Fibroblast of skin of back (primary cell): ENCODE data around the gene CCT6A. TPM values are rescaled to one million over a fixed set of nuclear protein-coding genes. Genes with fewer than 3 reads are reported as not detected.
"Not testable (repeated sequence)": the region's sequence is repeated elsewhere in the genome, so short reads cannot be mapped to it uniquely, and the experiment has no call there.

Experiments used
- DNase-seq: peaks from one replicate; pipeline ENCODE4 v3.0.0-alpha.2; 2013
- polyA plus RNA-seq, 2 experiments: library from polyadenylated mRNA; unstranded; fragments of 120-200 nt; gene quantifications; one replicate each; pipeline ENCODE4 v1.2.1, GENCODE V29; 2013; ENCODE audit not compliant: insufficient read length in 2 of 2

CCT6A gene, protein sequence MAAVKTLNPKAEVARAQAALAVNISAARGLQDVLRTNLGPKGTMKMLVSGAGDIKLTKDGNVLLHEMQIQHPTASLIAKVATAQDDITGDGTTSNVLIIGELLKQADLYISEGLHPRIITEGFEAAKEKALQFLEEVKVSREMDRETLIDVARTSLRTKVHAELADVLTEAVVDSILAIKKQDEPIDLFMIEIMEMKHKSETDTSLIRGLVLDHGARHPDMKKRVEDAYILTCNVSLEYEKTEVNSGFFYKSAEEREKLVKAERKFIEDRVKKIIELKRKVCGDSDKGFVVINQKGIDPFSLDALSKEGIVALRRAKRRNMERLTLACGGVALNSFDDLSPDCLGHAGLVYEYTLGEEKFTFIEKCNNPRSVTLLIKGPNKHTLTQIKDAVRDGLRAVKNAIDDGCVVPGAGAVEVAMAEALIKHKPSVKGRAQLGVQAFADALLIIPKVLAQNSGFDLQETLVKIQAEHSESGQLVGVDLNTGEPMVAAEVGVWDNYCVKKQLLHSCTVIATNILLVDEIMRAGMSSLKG
- polyA plus RNA-seq (2013, experiment 1 of 2; ENCODE audit: insufficient read length), result 220 TPM
- 149 TPM for polyA plus RNA-seq (2013, experiment 2 of 2; ENCODE audit: insufficient read length)

DNA sequence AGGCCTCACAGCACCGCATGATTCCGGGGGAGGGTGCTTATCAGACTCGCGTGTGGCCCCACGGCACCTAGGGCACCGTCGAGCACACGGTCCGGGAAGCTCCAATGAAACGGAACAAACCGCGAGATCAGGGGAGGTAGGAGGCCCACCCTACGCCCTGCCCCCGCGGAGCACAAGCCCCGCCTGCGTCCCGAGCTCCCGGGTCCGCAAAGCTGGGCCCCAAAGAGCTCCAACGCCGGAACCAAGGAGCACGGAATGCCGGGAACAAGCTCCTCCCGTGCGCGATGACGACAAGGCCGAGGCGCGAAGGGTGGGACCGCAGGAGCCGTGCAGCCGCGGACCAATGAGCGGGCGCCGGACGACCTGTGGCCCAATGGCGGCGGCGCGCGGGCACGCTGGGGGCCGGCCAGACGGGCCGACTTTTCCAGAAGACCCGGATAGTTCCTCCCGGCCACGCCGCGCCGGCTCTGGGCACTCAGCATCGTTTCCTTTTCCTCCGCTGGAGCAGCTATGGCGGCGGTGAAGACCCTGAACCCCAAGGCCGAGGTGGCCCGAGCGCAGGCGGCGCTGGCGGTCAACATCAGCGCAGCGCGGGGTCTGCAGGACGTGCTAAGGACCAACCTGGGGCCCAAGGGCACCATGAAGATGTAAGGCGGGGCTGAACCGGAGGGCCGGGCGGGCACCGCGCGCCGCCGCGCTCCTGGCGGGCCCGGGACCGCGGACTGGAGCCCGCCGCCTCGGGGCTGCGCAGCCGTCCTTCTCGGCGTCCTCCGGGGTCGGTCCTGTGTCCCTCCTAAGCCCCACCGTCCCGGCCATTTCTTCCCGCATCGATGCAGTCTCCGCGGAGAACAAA, at the start of gene CCT6A, which contains the start of gene PSPH:
Gene CCT6A (plus strand): TSS at position 427 of the 853 bp plus-strand sequence. CDS start 84 bp downstream, at position 511.
Gene PSPH (minus strand): TSS at position 106 of the 853 bp plus-strand sequence. CDS start 30,232 bp downstream, outside the sequence.
- DNase-seq, result peak; percentile 99

DNA sequence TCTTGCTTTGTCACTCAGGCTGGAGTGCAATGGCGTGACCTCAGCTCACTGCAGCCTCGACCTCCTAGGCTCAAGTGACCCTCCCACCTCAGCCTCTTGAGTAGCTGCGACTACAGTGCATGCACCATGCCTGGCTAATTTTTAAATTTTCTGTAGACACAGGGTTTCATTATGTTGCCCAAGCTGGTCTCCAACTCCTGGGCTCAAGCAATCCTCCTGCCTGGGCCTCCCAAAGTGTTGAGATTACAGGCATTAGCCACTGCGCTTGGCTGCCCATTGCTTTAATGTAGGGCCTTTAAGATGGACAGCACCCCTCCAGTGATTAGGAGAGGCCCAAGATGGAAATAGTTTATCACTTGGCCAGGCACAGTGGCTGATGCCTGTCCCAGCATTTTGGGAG, 47.8 kb upstream of the CCT6A start:
- DNase-seq, result no peak

DNA sequence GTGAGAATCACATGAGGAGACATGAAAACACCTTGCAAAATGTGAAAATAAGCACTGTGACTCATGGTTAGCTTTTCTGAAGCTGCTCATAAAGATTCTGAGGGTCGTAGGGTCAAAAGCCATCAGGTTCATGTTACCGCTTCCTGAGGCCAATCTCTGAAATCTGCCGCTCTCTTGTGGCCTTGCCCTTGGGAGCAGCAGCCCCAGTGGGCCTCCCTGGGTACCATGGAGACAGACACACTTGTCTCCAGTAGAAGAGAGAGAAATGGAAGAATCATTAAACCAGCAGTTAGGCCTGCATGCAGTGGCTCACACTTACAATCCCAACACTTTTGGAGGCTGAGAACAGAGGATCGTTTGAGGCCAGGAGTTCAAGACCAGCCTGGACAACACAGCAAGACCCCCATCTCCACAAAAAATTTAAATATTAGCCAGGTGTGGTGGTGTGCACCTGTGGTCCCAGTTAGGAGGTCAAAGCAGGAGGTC, 44.4 kb upstream of the CCT6A start:
- no peak for DNase-seq

DNA sequence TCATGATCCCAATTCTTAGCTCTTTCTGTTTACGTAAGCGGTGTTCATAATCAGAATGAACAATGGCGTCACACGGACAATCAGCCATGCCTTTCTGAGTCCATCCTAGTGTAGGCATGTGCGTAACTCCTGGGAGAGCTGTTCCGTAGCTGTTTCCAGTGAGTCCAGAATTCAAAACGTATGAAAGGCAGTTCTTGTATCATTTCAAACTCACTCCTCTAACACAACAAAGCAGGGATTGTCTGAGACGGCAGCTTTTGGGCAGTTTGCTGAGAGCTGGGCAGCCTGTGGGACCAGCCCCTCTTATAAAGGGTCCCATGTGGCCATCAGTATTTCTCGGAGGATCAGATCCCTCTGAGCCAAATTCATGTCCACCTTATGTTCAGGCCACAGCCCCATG, 43.7 kb upstream of the CCT6A start:
- no peak for DNase-seq

DNA sequence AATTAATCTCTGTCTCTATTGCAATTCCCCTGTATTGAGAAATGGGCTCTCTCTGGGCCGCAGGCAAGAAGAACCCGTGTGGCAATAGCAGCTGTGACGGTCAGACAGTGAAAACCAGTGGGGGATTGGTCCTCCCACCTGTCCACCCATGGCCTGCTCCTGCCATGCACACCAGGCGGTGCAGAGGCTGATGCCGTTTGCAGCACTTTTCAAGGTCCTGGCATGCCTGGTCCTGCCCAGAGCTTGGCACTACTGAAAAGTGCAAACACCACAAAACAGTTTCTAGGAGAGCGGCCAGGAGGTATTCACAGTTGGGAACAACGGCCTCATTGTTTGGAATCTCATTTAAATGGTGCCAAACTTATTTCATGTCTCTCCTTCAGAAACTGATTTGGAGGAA, 41.9 kb upstream of the CCT6A start:
- DNase-seq, result no peak

DNA sequence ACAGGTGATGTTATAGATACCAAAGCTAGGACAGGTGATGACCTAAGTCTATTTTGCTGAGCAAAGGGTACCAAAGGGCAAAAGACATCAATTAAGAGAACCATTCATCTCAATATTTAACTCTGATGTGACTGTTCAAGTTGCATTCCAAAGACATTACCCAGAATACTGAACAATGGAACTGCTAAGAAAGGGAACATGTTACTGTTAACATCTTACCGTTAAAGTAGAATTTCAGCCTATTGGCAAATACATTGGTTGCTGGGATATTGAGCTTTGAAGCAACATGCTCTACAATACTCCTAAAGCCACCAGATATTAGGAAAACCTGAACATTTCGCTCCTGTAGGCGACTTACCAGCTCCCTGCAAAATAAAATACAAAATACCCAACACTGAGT, 34.5 kb upstream of the CCT6A start:
- not testable (repeated sequence) for DNase-seq

DNA sequence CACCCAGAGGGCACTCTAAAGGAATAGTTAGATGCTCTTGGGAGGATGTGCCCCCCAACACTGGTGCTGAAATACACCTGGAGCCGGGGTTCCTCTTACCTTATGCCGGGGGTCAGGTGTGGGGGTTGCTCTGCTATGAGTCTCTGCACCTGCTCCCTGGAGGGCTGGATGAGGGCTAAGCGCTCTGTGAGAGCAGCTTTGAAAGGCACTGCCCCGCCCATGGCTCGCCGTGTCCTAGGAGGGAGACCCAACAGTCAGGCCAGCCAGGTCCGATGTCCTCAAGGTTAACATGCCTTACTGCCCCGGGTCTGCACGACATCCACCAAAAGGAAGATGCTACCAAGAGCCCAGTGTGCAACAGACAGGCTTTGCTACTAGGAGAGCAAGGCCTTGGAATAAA, 32.1 kb upstream of the CCT6A start:
- no peak for DNase-seq

DNA sequence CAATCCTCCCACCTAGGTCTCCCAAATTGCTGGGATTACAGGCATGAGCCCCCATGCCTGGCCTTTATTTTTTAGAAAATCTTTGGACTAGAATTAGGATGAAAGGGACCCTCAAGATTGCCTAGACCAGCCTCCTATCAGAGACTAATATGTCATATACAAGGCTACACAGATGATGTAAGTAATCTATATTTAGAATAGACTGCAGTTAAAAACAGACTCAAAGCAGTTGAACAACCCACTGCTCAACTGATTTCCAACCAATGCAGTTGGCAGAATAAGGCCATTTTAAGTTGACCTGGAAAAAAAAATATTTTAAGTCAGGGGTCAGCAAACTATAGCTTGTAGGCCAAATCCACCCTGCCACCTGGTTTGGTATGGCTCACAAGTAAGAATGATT, 28.1 kb upstream of the CCT6A start:
- no peak for DNase-seq

DNA sequence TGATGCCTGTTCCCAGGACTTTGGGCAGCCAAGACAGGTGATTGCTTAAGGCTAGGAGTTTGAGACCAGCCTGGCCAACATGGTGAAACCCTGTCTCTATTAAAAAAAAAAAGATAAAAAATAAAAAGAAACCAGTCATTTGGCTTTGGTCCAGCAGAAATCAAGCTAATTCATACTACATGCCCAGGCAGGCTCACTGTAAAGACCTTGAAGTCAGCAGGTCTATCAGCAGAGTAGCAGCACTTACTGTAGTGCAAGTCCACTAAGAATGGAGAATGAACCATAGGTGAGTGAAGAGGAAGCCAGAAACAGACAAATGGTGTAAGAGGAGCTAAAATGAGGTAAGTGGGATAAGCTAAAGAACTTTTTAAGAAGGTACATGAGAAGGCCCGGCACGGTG, 25.0 kb upstream of the CCT6A start:
- DNase-seq, result no peak

DNA sequence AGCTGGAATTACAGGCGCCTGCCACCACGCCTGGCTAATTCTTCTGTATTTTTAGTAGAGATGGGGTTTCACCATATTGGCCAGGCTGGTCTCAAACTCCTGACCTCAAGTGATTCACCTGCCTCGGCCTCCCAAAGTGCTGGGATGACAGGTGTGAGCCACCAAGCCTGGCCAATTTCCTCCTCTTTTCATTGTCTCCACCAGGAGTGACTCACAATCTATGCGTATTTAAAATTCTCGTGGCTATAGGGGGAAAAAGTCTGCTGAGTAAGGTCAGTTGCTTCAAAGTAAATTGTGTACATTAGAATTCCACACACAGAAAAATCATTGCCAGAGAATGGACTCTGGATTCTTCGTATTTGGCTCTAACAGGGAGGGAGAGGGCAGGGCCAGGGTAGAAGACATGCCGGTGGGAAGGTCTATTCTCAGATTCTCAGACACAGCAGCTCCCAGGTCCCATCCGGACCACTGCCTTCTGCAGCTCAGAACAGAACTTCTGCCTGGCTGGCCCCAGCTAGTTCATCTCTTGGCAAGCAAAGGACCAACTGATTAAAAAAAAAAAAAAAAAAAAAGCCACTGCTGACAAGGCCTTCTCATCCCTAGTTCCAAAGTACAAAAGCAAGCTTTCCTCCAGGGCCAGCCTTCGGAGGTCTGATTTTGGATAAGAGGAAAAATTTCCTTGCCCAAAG, 22.5 kb upstream of the CCT6A start:
- DNase-seq, result peak; percentile 40

DNA sequence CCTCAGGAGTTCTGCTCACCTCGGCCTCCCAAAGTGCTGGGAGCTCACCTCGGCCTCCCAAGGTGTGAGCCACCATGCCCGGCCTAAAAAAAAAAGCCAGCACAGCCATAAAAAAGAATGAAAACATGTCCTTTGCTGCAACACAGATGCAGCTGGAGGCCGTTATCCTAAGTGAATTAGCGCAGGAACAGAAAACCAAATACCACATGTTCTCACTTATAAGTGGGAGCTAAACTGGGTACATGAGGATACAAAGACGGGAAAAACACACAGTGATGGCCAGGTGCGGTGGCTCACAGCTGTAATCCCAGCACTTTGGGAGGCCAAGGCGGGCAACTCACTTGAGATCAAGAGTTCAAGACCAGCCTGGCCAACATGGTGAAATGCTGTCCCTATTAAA, 21.2 kb upstream of the CCT6A start:
- DNase-seq, result no peak

DNA sequence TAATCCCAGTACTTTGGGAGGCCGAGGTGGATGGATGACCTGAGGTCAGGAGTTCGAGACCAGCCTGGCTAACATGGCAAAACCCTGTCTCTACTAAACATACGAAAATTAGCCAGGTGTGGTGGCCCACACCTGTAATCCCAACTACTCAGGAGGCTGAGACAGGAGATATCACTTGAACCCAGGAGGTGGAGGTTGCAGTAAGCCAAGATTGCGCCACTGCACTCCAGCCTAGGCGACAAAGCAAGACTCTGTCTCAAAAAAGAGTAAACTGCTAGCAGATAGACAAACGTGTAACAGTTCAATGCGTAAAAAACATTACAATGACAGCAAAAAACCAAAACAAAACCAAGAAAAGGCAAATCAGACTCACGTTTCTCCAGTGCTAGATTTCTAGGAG, 20.0 kb upstream of the CCT6A start:
- not testable (repeated sequence) for DNase-seq

DNA sequence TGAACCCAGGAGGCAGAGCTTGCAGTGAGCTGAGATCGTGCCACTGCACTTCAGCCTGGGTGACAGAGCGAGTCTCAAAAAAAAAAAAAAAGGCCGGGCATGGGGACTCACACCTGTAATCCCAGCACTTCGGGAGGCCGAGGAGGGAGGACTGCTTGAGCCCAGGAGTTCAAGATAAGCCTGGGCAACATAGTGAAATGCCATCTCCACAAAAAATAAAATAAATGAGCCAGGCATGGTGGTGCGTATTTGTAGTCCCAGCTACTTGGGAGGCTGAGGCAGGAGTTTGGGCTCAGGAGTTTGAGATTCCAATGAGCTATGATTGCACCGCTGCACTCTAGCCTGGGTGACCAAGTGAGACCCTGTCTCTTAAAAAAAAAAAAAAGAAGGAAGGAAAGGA, 19.0 kb upstream of the CCT6A start:
- DNase-seq, result not testable (repeated sequence)

DNA sequence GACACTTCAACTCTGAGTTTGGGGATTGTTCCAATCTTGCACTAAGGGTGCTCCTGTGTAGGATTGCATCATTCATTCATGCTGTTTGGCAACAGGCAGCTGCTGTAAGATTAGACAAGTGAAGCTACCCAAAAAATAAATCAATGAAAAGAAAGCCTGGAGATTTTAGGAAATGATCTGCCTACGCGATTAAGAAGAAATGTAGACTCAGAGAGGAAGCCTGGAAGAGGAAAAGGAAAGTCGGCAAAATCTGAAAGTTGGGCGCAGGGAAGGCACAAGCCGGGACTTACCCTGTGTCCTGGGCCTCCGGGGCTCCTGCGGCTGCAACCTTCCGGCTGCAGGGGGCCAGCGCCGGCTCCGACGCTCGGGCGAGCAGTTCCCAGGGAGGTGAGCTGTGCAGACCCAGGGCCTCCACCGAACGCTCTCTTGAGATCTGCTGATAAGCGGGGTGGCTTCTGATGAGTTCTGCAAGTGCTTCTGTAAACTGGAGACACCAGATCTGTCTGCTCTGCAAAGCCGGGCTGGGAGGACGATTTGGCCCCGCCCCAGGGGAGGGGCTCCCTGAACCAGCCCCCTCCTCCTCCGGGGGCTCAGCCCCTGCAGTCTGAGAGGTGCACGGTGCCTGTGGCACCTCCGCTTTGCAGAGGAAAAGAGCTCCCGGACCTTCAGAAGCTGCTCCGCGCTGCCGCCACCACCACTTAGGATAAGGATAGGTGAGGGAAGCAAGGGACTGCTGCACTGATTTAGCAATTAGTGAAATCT, 17.7 kb upstream of the CCT6A start:
- DNase-seq, result peak; percentile 64

DNA sequence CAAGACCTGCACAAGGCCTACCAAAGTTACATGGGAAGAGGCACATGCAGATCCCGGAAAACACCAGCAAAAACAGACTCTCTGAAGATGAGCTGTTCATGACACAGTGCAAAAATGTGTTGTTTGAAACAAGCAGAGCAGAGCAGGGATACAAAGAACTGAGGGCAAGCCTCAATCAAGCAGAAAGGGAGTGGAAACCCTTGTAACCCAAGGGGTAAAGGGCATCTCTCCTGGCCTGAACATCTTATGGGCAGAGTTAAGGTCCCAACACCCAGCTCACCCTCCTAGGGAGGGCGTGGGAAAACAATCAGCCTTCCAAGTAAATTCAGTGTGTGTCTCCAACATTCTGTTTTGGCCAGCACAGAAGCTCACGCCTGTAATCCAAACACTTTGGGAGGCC, 10.8 kb upstream of the CCT6A start:
- no peak for DNase-seq

DNA sequence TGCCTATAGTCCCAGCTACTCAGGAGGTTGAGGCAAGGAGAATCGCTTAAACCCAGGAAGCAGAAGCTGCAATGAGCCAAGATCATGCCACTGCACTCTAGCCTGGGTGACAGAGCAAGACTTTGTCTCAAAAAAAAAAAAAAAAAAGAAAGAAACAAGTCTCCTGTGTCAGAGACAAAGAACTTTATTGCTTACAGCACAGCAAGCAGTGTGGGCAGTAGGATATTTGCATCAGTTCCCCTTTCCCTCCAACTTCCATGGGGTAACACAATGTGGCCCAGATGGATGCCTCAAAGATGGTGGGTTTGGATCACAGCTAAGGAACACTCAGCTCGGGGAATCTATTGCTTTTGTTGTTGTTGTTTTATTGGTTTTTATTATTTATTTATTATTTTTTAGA, 5.8 kb upstream of the CCT6A start:
- not testable (repeated sequence) for DNase-seq

DNA sequence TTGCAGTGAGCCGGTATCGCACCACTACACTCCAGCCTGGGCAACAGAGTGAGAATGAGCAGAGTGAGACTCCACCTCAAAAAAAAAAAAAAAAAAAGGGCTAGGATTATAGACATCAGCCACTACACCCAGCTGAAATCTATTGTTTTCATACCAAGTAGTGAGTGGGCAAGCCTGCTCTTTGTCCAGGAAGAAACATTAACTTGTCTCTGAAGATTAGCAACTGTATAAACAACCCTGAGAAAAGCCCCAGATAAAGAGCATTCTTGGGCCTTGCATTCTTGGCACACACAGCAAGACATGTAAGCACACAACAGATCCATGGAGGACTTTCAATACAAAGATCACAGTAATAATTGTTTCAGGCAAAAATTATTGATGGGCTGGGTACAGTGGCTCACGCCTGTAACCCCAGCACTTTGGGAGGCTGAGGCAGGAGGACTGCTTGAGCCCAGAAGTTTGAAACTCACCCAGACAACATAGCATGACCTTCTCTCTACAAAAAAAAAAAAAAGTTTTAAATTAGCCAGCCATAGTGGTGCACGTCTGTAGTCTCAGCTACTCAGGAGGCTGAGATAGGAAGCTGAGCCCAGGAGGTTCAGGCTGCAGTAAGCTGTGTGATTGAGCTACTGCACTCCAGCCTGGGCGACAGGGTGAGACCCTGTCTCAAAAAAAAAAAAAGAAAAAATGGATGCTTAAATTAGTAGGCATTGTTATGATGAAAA, 4.7 kb upstream of the CCT6A start:
- peak; percentile 83 for DNase-seq

DNA sequence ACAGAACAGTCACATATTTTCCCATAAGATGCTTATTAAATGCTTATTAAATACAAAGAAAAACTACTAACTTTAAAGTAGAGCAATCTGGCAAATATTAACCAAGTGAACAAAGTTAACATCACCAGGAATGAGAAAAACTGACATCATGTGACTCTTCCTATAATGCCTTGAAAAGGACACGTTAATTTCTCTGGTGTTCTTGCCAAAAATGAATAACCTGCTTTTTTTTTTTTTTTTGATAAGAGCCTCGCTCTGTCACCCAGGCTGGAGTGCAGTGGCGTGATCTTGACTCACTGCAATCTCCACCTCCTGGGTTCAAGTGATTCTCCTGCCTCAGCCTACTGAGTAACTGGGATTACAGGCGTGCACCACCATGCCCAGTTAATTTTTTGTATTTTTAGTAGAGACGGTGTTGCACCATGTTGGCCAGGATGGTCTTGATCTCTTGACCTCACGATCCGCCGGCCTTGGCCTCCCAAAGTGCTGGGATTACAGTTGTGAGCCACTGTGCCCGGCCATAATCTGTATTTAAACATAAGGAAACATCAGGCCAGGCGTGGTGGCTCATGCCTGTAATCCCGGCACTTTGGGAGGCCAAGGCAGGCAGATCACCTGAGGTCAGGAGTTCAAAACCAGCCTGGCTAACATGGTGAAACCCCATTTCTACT, 4.0 kb upstream of the CCT6A start:
- DNase-seq, result not testable (repeated sequence)

DNA sequence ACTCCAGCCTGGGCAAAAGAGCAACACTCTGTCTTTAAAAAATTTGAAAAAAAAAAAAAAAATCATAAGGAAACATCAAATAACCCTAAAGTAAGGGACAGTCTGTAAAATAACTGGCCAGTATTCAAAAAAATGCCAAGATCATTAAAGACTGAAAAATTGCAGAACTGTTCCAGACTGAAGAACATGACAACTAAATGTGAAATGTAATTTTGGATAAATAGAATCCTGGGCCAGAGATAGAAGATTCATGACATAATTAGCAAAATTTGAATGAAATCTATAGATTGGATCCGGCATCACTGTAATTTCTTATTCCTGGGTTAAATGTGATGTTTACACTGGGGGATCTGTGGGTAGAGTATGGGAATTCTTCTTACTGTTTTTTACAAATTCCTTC, 3.3 kb upstream of the CCT6A start:
- no peak for DNase-seq

DNA sequence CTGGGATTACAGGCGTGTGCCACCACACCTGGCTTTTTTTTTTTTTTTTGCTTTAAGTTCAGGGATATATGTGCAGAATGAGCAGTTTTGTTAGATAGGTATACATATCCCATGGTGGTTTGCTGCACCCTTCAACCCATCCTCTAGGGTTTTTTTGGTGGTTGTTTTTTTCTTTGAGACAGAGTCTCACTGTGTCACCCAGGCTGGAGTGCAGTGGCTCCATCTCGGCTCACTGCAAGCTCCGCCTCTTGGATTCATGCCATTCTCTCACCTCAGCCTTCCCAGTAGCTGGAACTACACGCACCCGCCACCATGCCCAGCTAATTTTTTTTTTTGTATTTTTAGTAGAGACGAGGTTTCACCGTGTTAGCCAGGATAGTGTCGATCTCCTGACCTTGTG, 2.8 kb upstream of the CCT6A start:
- not testable (repeated sequence) for DNase-seq

DNA sequence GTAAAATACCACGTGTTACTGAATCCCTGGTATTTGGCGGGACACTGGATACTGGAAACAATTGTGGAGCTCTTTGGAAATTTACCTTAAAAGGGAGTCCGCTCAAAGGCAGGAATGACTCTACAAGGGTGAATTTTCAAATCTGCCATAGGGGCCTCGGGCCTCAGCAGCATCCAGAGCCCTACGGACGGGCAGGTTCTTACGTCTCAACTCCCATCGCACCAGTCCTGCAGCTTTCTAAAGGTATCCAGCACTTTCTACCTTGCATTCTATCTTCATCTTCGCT, 569 bp upstream of the CCT6A start:
- DNase-seq, result no peak
